ENCODE results near the gene BCL2L2. TPM values are rescaled to one million over a fixed set of nuclear protein-coding genes. Genes with fewer than 3 reads are reported as not detected.

The BCL2L2 gene
- total and polyA plus RNA-seq, 2 of the 8 experiments (the other 6 are each of a cell fraction or from before 2014, with no cell fraction given), result 9.3 to 13.8 TPM

GRCh38 chr14:23320584-23321571 is 14.2 kb downstream of the BCL2L2 start, which contains the start of gene PABPN1 (continued):
- TF ChIP-seq HDAC2 (IDR thresholded peaks at IDR 0.05; ENCODE audit: borderline replicate concordance in 1 of 2, low read depth in 2 of 2, low read length in 2 of 2) (no peak), TAF1 (IDR thresholded peaks at IDR 0.05; ENCODE audit: low read depth, low read length) (peak; percentile 71), CEBPB (IDR thresholded peaks at IDR 0.05; ENCODE audit: low read depth, low read length) (0 out of 2 replicates have a peak, but pooled peaks have one; percentile 34), ATF3 (IDR thresholded peaks at IDR 0.05; ENCODE audit: insufficient read depth, low read depth, low read length) (0 out of 2 replicates have a peak, but pooled peaks have one; percentile 9), NANOG (IDR thresholded peaks at IDR 0.05; ENCODE audit: insufficient read depth, low read depth, low read length, poor library complexity, severe bottlenecking) (no peak), POLR2AphosphoS5 (IDR thresholded peaks at IDR 0.05; ENCODE audit: low read depth, low read length) (peak; percentile 78; the same call in 1 of the 2 replicates), CHD1 (IDR thresholded peaks at IDR 0.05; ENCODE audit: low read depth, low read length) (no peak), RXRA (IDR thresholded peaks at IDR 0.05; ENCODE audit: insufficient read depth, low read depth, low read length) (no peak), USF2 (IDR thresholded peaks at IDR 0.05; ENCODE audit: low read length) (peak; percentile 89), SP1 (IDR thresholded peaks at IDR 0.05; ENCODE audit: low read depth, low read length) (peak; percentile 99)

All from H1 (cell line).